ENCODE measurements around the gene ADNP. TPM values are rescaled to one million over a fixed set of nuclear protein-coding genes. Genes with fewer than 3 reads are reported as not detected.

ADNP gene
- total and polyA plus RNA-seq, 2 of the 4 experiments (the other 2 are of a cell fraction), result 23.3 to 24.8 TPM

- H3K4ac ChIP-seq (ENCODE audit: low read depth, low read length), result no peak overlapping the region
- no peak overlapping the region for H4K5ac ChIP-seq (ENCODE audit: low read depth, low read length)
- no peaks in the 10 kb centered on the region for H3K9me3 ChIP-seq (ENCODE audit: control insufficient read depth, insufficient read depth, low read length)
- no peaks in the 10 kb centered on the region for H4K20me1 ChIP-seq (ENCODE audit: insufficient read depth, low read length)
- no peak overlapping the region for H2BK20ac ChIP-seq (ENCODE audit: low read depth, low read length)
- H2BK120ac ChIP-seq (ENCODE audit: low read depth, low read length), result no peak overlapping the region
- H3K14ac ChIP-seq (replicated peaks; ENCODE audit: low read depth, low read length), result no peak overlapping the region
- ChIA-PET CTCF (no interaction called here), POLR2A (ENCODE audit: unreplicated experiment) (no interaction called here)
- no peak overlapping the region for H2BK5ac ChIP-seq (ENCODE audit: low read depth, low read length, poor library complexity, severe bottlenecking)
- H4K91ac ChIP-seq (ENCODE audit: insufficient read depth, low read depth, low read length), result no peak overlapping the region
- no peak overlapping the region for H3K4me3 ChIP-seq (ENCODE audit: insufficient read depth, low read depth, low read length)
- no peak overlapping the region for H3K18ac ChIP-seq (ENCODE audit: low read depth, low read length)
- ATAC-seq (ENCODE audit: low read depth), result no peak
- intact Hi-C loops (cut with micrococcal nuclease) (no loop called here), in situ Hi-C loops (cut with MboI; ENCODE audit: low sequenced_read_pairs) (no loop called here), dilution Hi-C loops (cut with HindIII; ENCODE audit: low sequenced_read_pairs, unreplicated experiment) (no loop called here)
- TF ChIP-seq, protein P1, sequence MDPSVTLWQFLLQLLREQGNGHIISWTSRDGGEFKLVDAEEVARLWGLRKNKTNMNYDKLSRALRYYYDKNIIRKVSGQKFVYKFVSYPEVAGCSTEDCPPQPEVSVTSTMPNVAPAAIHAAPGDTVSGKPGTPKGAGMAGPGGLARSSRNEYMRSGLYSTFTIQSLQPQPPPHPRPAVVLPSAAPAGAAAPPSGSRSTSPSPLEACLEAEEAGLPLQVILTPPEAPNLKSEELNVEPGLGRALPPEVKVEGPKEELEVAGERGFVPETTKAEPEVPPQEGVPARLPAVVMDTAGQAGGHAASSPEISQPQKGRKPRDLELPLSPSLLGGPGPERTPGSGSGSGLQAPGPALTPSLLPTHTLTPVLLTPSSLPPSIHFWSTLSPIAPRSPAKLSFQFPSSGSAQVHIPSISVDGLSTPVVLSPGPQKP (IDR thresholded peaks at IDR 0.05; ENCODE audit: borderline replicate concordance, low read depth, low read length), result no peak
- TF ChIP-seq CHD1 (IDR thresholded peaks at IDR 0.05; ENCODE audit: low read depth, low read length), result no peak
- TF ChIP-seq BHLHE40 (IDR thresholded peaks at IDR 0.05; ENCODE audit: low read depth, low read length), result no peak
- no peak for TF ChIP-seq FOS (IDR thresholded peaks at IDR 0.05; ENCODE audit: low read depth, low read length)
- TF ChIP-seq MXI1 (IDR thresholded peaks at IDR 0.05; ENCODE audit: borderline replicate concordance, low read depth, low read length), result no peak
- TF ChIP-seq, protein P2, sequence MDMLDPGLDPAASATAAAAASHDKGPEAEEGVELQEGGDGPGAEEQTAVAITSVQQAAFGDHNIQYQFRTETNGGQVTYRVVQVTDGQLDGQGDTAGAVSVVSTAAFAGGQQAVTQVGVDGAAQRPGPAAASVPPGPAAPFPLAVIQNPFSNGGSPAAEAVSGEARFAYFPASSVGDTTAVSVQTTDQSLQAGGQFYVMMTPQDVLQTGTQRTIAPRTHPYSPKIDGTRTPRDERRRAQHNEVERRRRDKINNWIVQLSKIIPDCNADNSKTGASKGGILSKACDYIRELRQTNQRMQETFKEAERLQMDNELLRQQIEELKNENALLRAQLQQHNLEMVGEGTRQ (IDR thresholded peaks at IDR 0.05; ENCODE audit: low read depth, low read length), result no peak
- no peak for TF ChIP-seq SMC3 (IDR thresholded peaks at IDR 0.05; ENCODE audit: low read depth, low read length)
- H2AK5ac ChIP-seq (ENCODE audit: low read depth, low read length), result no peak overlapping the region
- H3K4me1 ChIP-seq (ENCODE audit: control insufficient read depth, insufficient read depth, low read length), result no peaks in the 10 kb centered on the region
- no peaks in the 10 kb centered on the region for H3K27me3 ChIP-seq (ENCODE audit: control insufficient read depth, insufficient read depth, low read length)
- no peak overlapping the region for H4K8ac ChIP-seq (ENCODE audit: low read depth in 2 of 2, low read length in 2 of 2)
- H3K9me1 ChIP-seq (ENCODE audit: insufficient read depth, low read length), result peaks cover 4% of the 10 kb centered on the region
- no peak overlapping the region for H3K4me2 ChIP-seq (ENCODE audit: low read depth, low read length)
- peaks cover 13% of the 10 kb centered on the region for H3K36me3 ChIP-seq (ENCODE audit: control insufficient read depth, insufficient read depth, low read length)
- no peak overlapping the region for H3K56ac ChIP-seq (ENCODE audit: extremely low read depth, insufficient read depth, low read length)
- DNase-seq, result no peak
- H3K9ac ChIP-seq (ENCODE audit: low read depth, low read length), result no peak overlapping the region
- H2BK15ac ChIP-seq (ENCODE audit: low read depth, low read length), result no peak overlapping the region
- H3K79me1 ChIP-seq (ENCODE audit: low read depth in 1 of 2, low read length in 2 of 2), result no peaks in the 10 kb centered on the region
- no peak overlapping the region for H2AFZ ChIP-seq (replicated peaks; ENCODE audit: low read length, poor library complexity)
- BruUV-seq (replicated peaks), result no TSS peak
- 80% methylated on average over 3 of the region's 6 CpGs; no CpG with 5 or more reads in 1 of the 2 experiments for WGBS, 2 experiments (ENCODE audit: extremely low coverage in 2 of 2, insufficient read length in 1 of 2)
- no peak overlapping the region for H3K23ac ChIP-seq (ENCODE audit: low read depth, low read length)
- no peak overlapping the region for H2AK9ac ChIP-seq (replicated peaks; ENCODE audit: low read depth, low read length, poor library complexity)
- no peak overlapping the region for H3K27ac ChIP-seq (ENCODE audit: insufficient read depth, low read length)
These were observed 53.9 kb downstream of the ADNP start for GRCh38 chr20:50877232-50877743.

All from IMR-90 (cell line).